GM18502 (cell line): ENCODE results near the gene HIVEP3.

ENCODE experiments used
- ATAC-seq: cut with Tn5 transposase; IDR thresholded peaks from one replicate; pipeline ENCODE4 v1.9.1; 2021; ENCODE audit warnings: mild to moderate bottlenecking; ENCODE audit not compliant: unreplicated experiment, poor library complexity

HIVEP3 gene

DNA sequence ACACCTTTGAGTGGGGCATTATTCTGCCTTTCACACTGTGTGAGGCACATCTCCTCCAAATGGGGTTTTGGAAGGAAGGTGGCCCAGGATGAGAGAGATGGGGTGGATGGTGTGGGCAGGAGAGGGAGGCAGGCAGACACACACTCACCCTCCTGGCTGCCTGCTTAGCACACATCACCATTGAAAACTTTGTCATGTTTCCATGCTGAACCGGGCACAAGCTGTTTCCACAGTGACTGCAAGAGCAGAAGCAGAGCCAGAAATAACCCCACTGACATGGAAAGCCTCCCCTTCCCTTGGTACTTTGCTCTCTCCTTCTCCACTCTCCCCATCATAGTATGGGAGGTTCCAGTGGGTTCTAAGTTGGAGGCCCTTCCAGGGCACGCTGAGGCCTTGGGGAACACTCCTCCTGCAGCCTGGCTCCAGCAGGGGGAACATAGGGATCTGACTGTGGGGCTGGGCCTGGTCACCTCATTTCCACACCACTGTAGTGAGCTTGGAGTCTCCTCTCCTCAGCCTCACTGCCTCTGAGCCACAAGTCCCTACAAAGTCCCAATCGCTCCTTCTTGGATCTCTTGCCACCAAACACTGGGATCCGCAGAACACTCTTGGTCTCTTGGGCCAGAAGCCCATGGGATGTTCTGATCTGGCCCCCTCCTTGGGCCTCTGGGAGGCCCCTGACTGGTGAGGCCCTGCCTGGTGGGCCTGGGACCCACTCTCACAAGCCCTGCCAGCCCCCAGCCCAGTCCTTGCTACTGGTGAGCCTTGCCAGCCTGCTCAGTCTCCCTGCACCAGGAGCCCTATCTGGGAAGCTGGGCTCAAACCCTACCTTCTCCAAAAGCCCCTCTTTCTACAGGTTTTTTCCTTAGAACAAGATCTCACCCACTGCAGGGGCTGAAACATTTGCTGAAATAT lies 271.2 kb downstream of the HIVEP3 start:
- ATAC-seq: no peak

DNA sequence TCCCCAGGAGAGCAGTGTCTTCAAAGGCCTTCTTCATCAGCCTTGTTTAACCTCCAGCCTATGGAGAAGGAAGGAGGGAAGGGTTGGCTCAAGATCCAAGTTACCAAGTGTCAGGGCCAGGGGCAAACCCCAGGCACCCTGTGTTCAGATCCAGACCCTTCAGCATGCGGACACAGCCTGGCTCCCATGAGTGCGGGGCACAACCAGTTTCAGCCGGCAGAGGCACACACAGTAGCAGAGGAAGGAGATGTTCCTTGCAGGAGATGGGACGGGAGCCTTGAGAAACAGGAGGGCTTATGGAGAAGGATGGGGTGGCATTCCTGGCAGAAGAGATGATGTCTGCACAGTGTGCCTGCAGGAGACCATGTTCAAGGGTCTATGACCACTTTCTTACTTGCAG lies 272.5 kb downstream of the HIVEP3 start:
- no peak for ATAC-seq

DNA sequence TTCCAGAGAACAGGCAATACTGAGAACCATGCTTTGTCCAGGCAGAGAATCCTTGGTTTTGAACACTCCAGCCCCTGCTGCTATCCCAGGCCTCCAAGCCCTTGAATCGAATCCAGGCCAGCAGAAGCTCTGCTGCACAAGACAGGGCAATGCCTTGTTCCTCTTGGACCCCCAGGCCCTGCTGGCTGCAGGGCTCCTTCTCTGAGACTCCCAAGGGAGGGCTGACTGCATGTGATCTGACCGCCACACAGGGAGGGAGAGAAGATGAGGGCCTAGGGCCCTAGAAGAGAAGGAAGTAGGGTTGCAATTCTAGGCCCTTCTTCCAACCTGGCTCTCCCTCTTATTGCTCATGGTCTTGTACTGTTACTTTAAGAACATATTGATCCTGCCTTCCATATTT lies 273.7 kb downstream of the HIVEP3 start:
- ATAC-seq: no peak

DNA sequence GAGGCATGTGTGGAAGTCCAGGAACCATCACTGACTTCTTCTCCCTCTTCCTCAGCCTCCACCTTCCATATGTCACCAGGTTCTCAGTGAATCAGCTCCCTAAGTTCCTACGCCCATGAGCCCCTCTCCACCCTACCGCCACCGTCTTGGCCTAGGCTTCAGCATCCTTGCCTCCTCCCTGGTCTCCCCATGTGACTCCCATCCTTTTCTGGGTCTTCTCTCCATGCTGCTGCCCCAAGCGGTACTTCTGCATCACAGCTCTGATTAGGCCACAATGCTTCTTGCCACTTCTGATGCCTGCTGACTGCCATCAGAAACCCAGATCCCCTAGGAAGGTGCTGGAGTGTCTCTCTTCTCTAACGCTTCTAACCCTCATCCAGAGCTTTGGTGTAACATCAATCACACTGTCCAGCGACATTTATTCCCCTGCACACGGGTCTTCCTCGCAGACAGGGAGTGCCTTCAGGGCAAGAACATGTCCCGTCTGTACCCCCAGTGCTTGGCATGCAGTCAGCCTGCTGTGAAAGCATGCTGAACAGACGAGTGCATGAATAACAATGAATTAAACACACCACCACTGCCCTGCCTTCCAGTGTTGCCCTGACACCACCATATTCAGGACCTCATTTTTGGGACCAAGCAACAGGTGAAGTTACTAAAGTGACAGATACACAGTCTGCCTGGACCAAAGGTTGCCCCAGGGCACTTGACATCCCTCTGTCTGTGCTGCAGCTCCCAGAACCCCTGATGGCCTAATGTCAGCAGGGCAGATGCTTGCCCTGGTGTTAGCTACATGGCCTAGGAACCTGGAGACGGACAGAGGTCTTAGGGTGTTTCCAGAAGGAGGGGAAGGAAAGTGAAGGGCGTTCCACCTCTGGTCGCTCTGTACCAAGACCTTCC lies 275.6 kb downstream of the HIVEP3 start:
- ATAC-seq: no peak

DNA sequence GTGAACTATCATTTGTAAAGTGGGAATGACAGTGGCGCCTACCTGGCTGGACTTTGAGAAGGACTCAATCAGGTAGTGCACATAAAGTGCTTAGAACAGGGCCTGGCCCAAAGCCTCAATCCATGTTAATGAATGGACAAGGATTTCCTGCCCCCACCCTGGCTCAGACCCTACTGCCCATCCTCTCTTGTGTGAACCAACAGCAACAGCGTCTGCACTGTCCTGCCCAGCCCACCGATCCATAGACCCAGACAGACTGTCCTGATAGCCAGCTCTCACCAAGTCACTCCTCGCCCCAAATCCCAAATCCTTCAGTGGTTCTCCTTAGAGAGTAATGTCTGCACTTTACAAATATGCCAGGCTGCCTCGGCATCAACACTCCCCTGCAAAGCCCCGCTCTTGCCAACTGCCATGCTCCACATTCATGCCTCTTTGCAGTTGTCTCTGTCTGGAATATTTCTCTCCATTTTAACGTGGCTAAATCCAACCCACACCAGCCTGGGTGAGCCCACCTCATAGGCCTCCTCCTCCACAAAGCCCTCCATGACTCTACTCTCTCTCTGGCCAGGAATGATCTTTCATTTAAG lies 276.7 kb downstream of the HIVEP3 start:
- ATAC-seq: no peak

DNA sequence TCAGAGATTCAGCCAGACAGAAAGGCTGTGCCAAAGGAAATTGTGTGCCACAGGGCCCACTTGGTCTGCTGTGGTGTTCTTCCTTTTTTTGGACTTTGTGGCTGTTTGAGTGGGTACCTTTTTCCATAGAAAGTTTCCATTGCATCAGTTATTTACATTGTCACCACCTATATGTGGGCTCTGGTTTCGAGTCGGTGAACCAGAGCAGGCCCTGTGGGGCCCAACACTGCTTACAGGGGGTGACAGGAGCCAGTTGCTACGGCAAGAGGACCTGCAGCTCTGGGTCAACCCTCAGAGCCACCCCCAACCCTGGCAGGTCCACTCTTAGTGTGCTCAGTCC lies 277.3 kb downstream of the HIVEP3 start:
- ATAC-seq: peak; percentile 46

DNA sequence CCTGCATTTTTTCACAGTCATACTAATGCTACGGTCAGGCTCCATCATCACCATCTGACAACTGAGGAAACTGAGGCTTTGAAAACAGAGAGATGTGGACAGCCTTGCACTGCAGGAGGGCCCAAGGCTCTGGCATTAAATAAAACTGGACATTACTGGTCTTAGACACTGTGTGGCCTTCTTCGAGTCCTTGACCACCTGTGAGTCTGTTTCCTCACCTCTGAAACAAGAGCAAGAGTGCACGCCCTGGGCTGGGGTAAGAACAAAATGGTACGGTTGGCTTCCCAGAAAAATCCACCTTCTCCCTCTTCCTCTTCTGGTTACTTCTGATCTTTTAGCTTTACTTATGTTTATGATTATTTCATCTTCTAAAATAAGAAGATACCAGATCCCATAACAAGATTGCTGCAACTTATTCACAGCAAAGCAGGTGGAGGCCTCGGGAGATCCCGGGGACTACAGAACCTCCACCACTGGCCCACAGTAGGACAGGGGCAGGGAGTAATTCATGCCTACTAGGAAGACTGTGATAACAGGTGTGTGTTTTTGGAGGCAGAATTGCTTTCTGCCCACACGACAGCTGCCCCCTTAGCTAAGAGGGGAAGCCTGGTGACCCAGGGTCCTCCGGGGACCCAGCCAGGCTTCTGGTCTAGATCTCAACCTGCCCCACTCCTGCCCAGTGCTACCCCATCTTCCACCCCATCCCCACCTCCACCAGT lies 277.8 kb downstream of the HIVEP3 start:
- no peak for ATAC-seq

DNA sequence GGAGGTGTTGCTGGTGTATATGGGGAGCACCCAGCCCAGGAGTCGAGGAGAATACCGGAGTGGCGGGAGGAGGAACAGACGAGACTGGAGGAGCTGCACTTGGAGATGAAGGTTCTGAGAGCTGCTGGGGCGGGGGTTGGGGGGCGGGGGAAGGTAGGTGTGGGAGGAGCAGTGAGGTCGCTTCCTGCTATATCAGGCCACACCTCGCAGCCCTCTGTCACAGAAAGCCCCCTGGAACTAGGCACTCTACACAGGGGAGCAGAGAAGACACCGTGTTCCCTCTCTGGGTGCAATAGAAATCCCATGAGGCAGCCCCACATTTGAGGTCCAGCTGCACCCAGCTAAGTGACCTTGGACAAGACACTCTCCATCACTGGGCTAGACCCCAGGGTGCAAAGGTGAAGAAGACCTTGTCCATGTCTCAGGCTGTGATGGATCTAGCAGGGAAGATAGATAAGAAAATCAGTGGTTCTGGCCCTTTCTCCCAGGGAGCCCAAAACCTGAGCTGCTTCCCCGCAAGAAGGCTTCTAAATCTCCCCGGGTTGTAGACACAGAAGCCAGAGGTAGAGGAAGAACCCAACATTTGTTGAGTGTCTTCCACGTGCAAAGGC lies 278.5 kb downstream of the HIVEP3 start:
- ATAC-seq: no peak

DNA sequence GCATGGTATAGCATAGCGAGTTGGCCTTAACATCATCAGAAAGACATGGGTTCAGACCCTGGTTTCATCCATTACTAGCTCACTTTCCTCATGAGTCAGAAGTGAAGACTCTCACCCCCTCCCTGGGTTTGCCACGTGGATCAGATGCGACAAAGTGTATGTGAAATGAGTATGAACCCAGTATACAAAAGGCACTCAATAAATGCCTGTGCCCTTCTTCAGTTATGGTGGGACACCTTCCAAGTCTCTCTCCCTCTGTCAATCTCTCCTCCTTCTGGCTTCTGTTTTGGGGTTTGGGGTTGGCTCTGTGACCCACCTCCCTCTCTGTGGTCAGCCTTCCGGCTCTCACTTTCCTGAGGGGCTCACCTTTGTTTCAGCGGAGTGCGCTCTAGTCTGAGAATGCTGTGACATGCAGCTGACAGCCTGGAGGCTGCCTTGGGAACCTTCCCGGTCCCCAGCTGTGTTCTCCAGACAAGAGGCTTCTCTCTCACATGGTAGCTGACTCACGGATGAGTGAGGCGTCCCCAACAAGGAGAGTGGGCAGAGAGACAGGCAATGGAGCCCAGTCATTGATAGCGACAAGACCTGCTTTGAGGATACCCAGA lies 279.3 kb downstream of the HIVEP3 start:
- no peak for ATAC-seq

DNA sequence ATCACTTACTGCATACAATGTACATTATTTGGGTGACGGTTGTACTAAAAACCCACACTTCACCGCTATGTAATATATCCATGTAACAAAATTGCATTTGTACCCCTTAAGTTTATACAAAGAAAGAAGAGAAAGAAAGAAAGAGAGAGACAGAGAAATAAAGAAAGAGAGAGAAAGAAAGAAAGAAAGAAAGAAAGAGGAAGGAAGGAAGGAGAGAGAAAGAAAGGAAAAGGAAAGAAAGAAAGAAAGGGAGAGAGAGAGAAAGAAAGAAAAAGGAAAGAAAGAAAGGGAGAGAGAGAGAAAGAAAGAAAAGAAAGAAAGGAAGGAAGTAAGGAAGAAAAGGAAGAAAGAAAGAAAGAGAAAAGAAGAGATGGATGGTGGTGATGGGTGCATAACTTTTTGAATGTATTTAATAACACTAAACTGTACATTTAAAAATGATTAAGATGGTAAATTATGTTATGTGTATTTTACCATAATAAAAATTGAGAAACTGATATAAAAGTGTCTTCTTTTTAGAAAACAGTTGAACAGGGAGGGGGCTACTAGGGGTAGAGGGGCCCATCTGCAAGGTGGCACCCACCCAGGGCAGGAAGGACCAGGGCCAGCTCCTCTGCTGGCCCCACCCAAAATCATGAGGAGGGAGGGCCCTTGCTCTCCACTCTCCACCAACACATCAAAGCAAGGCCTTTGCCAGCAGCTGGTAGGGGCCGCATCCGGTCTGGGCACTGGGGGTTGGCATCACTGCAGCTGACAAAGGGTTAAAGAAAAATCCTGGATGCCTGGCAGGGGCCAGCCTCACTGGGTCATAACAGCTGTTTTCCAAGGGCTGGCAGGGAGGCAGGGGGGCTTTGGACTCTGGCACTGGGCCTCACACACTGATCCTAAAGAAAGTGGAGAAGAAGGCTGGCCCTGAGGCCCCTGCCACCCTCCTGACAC lies 280.4 kb downstream of the HIVEP3 start:
- ATAC-seq: no peak

DNA sequence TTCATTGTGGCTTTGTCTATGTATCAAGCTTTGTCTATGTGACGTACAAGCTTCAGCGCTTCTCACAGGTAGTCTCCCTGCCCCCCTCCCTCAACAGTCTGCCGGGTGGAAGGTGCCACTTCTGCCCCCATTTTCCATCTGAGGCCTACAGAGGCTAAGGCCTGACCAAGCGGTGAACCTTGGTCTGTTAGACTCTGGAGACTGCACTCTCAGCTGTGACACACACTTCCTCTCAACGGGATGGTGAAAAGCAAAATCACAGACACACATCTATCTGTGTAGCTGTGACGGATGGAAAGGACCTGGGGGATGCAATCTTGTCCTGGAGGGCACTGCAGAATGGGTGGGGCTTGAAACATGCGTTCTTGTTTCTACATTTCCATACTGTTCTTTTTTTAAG lies 281.4 kb downstream of the HIVEP3 start:
- ATAC-seq: no peak

DNA sequence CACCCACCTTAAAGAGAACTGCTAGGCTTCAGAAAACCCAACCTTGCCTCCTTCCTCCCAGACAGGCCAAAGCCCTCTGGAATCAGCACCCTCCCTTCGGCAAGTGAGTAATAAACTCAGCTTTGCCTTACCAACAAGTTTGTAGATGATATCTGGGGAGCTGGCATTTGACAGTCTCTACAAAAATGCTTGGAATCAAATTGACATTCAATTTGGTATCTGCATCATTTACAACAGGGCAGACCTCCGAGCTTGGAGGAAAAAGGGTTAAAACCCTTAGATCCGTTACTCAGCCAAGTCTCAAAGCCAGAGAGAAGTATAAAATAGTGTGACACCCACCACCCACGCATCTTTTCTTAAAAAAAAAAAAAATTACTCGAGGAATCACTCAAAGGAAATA lies 285.0 kb downstream of the HIVEP3 start:
- no peak for ATAC-seq

DNA sequence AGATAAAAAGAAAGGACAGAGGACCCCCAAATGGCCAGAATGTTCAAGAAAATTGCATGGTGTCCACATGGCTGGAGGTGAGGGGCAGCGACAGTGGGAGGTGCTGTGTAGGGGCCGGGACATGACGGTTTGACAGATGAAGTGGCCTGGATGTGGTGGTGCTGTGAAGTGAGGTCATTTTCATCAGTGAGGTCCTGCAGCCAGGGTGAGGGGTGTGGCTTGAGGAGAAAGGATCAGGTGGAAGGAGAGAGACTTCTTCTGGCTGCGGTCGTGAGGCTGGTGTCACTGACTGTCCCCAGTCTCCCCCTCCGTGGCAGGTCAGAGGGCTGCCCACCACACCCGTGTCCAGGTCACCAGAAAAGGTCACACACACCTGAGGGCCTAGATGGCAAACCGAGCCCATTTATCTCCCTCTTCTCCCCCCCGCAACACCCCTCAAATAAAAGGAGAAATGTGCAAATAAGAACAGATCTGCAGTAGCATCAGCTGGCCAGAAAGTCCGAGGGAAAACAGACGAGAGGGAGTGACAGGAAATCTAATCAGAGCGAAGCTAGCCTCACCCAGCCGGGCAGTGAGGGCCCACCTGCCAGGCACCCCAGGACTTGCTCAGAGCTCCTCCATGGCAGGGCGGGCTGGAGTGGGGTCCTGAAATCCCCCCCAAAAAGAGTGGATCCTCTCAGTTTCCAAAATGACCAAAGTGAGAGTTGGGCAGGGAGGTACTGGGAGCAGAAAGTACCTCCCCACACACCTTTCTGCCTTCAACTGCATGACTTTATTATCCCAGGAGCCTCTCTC lies 285.7 kb downstream of the HIVEP3 start:
- ATAC-seq: no peak

DNA sequence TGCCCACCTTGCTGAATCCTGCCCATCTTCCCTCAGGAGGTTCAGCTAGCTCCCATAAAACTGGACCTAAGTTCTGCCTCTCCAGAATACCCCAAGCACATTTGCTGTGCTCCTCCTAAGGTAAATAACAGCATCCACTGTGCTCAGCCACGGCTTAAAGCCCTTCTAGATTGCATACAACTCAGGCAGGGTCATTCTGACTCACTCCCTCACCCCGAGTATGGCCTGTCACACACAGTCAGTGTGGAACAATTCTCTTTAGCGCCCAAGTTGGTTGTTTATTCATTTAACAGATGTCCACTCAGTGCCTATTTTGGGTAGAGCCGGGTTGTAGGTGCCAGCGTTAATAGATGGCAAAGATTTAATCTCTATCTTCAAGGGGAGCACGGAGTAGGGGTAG lies 286.8 kb downstream of the HIVEP3 start:
- no peak for ATAC-seq

DNA sequence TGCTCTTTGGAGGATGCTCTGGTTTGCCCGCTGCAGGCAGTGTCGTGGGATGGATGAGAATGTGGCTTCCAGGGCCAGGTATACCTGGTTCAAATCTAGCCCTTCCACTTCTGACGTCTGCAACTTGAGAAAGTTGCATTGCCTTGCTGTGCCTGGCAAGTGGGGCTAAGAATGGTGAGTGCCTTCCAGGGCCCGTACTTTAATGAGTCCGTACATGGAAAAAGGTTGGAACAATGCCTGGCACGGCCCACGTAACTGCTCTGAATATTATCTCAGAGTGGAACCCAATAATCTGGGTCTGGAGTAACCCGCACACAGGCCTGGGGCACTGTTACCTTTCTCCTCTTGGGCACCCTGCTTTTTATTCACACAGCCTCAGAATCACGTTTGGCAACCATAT lies 287.6 kb downstream of the HIVEP3 start:
- no peak for ATAC-seq

DNA sequence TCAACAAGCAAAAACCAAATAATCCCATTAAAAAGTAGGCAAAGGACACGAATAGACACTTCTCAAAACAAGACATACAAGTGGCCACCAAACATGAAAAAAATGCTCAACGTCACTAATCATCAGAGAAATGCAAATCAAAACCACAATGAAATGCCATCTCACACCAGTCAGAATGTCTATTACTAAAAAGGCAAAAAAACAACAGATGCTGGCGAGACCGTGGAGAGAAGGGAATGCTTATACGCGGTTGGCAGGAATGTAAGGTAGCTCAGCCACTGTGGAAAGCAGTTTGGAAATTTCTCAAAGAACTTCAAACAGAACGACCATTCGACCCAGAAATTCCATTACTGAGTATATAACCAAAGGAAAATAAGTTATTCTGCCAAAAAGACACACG lies 289.2 kb downstream of the HIVEP3 start:
- no peak for ATAC-seq

DNA sequence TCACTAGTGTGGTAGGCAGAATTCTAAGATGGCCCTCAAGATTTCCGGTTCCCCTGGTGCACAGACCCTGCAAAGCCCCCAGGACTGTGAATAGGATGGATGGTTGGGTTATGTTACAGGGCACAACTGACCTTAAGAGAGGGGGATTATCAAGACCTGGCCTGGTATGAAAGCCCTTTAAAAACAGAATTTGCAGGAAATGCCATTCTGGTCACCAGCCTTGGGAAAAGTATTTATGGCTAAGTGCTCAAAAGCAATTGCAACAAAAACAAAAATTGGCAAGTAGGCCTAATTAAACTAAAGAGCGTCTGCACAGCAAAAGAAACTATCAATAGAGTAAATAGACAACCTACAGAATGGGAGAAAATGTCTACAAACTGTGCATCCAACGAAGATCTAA lies 289.6 kb downstream of the HIVEP3 start:
- no peak for ATAC-seq
